BE2C (cell line): ENCODE results near the gene SLC6A12.

Experiments used
- DNase-seq: peaks from one replicate; pipeline ENCODE4 v3.0.0-alpha.2; 2020
- H3K27me3 ChIP-seq: fragments of 250-450 bp; sonication (Bioruptor Pico); 2 replicates; pipeline ENCODE4 v1.5.1; 2020; ENCODE audit warnings: mild to moderate bottlenecking
- H3K36me3 ChIP-seq: fragments of 250-450 bp; sonication (Bioruptor Pico); 2 replicates; pipeline ENCODE4 v1.5.1; 2020; ENCODE audit warnings: mild to moderate bottlenecking
- H3K4me1 ChIP-seq: fragments of 250-450 bp; sonication (Bioruptor Pico); 2 replicates; pipeline ENCODE4 v1.5.1; 2020
- H3K4me3 ChIP-seq: 2 replicates; pipeline ENCODE4 v1.5.1; 2011; ENCODE audit warnings: low read depth, low read length
- H3K9me3 ChIP-seq: fragments of 250-450 bp; sonication (Bioruptor Pico); 2 replicates; pipeline ENCODE4 v1.5.1; 2020
- TF ChIP-seq, protein P1 (sequence below): IDR thresholded peaks from 2 replicates; pipeline ENCODE4 v1.5.1; 2012; ENCODE audit warnings: mild to moderate bottlenecking, low read depth, low read length

The SLC6A12 gene

DNA sequence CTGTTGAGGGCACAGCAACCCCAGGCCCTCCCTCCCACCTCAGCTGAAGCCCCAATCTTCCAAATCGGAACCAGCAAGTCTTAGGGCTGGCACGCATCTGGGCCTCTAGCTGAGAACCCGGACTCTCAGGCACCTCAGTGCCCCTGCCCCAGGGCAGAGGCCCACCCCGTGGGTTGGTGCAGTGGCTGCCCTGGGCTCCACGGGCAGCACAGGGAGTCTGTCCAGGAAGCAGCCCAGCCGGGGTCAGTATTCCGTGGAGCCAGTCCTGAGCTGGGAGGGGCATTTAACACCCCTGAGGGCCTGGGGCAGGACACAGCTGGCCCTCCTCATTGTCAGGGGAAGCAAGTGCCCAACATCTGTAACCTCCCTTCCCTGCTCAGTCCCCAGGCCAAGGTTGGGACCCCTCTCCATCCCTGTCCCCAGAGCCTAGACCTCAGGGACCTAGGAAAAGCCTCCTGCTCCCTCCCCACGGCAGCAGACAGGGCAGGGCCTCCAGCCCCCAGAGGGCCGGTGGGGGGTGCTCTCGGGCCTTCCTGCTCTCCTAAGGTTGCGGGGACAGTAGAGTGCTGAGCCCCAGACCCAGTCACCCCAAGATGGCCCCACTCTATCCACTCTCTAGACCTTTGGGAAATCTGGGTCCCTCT, 36.5 kb downstream of the SLC6A12 start:
- TF ChIP-seq, protein P1, sequence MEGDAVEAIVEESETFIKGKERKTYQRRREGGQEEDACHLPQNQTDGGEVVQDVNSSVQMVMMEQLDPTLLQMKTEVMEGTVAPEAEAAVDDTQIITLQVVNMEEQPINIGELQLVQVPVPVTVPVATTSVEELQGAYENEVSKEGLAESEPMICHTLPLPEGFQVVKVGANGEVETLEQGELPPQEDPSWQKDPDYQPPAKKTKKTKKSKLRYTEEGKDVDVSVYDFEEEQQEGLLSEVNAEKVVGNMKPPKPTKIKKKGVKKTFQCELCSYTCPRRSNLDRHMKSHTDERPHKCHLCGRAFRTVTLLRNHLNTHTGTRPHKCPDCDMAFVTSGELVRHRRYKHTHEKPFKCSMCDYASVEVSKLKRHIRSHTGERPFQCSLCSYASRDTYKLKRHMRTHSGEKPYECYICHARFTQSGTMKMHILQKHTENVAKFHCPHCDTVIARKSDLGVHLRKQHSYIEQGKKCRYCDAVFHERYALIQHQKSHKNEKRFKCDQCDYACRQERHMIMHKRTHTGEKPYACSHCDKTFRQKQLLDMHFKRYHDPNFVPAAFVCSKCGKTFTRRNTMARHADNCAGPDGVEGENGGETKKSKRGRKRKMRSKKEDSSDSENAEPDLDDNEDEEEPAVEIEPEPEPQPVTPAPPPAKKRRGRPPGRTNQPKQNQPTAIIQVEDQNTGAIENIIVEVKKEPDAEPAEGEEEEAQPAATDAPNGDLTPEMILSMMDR = no peak
- DNase-seq = no peak
- Histone ChIP-seq H3K4me3 (no peak overlapping the region), H3K27me3 (no peaks in the 10 kb centered on the region), H3K36me3 (no peaks in the 10 kb centered on the region), H3K9me3 (no peaks in the 10 kb centered on the region), H3K4me1 (peaks cover 21% of the 10 kb centered on the region)

DNA sequence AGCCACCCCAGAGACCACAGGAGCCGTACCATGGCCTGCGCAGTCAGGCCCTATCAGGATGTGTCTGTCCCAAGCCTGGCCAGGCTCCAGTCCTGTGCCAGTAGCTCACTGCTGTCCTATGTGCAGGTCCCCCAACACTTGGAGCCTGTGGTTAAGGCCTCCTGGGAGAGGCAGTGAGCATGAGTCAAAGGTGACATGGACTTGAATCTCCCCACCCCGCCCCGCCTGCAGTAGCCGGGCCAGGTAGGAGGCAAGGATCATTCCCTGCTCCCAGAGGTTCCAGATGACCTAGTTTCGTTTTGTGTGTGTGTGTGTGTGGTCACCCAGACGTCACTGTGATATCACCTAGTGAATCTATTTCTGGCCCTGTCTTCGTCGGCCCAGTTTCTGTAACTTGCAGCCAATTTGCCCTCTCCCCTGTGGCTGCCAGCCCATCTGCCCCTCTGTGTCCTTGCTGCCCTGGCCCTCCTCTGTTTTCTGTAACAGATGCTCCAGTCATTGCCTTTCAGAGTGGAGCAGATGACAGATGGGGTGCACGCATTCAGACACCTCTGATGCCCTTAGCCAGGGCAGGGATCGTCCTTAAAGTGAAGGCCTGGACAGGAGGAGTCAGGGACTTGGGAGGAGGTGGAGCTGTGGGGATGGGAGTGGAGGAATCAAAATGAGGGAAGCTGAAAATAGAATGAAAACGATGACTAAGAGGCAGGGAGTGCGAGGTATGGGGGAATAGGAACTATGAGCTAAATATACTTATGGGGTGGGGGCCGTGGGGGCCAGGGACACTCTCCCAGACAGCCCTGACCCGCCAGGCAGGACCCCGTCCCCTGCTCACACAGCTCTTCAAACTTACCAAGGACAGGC, 37.4 kb downstream of the SLC6A12 start:
- Histone ChIP-seq H3K27me3 (no peaks in the 10 kb centered on the region), H3K9me3 (no peaks in the 10 kb centered on the region), H3K4me3 (no peak overlapping the region), H3K36me3 (no peaks in the 10 kb centered on the region), H3K4me1 (peaks cover 27% of the 10 kb centered on the region)
- DNase-seq = peak; percentile 58
- TF ChIP-seq, protein P1 = no peak

DNA sequence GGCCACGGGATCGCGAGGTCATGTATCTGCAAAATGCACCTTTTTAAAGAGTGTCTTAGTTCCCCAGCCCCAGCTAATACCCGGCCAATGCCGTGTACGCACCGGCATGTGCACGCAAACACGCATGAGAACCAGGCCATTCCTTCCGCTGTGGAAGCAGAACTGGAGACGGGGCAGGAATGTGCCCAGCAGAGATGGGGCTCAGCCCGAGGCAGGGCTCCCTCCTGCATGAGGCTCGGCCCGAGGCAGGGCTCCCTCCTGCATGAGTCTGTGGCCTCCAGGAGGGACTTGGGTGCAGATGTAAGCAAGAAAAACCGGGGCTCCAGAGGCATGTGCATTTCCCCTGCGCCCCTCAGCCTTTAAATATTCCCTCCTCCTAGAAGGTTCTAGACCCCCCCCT, 38.2 kb downstream of the SLC6A12 start:
- Histone ChIP-seq H3K4me3 (no peak overlapping the region), H3K9me3 (no peaks in the 10 kb centered on the region), H3K27me3 (no peaks in the 10 kb centered on the region), H3K36me3 (no peaks in the 10 kb centered on the region), H3K4me1 (peaks cover 31% of the 10 kb centered on the region)
- TF ChIP-seq, protein P1 = no peak
- DNase-seq = no peak

DNA sequence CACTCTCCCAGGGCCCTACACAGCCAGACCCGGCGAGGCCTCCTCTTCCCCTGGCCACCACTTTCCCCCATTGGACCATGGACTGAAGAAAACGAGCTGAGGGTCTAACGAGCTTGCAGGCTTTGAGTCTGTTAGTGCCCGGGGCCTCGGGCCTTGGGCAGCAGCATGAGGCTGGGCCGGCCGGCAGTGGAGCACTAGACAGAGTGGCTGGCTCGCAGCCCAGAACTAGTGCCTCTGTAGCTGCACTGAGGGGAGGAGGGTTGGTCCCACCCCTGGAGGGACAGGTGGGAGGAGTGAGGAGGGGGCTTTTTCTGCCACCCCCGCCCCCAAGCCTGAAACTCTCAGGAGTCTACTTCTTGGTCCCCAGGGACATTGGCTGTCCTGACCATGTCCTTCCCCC, 38.7 kb downstream of the SLC6A12 start:
- Histone ChIP-seq H3K27me3 (no peaks in the 10 kb centered on the region), H3K4me3 (no peak overlapping the region), H3K4me1 (peaks cover 31% of the 10 kb centered on the region), H3K36me3 (no peaks in the 10 kb centered on the region), H3K9me3 (no peaks in the 10 kb centered on the region)
- peak; percentile 76 for DNase-seq
- TF ChIP-seq, protein P1 = no peak

DNA sequence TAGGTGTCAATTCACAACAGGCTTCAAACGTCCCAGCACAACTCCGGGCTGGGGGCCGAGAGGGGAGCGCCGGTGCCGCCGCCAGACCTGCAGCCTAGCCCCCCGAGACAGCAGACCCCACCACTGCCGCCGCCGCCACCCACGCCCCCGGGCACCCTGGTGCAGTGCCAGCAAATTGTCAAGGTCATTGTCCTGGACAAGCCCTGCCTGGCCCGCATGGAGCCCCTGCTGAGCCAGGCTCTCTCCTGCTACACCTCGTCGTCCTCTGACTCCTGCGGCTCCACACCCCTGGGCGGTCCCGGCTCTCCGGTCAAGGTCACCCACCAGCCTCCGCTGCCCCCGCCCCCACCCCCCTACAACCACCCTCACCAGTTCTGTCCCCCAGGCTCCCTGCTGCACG, 39.4 kb downstream of the SLC6A12 start:
- Histone ChIP-seq H3K4me3 (no peak overlapping the region), H3K27me3 (no peaks in the 10 kb centered on the region), H3K36me3 (no peaks in the 10 kb centered on the region), H3K4me1 (peaks cover 31% of the 10 kb centered on the region), H3K9me3 (no peaks in the 10 kb centered on the region)
- no peak for DNase-seq
- TF ChIP-seq, protein P1 = no peak

DNA sequence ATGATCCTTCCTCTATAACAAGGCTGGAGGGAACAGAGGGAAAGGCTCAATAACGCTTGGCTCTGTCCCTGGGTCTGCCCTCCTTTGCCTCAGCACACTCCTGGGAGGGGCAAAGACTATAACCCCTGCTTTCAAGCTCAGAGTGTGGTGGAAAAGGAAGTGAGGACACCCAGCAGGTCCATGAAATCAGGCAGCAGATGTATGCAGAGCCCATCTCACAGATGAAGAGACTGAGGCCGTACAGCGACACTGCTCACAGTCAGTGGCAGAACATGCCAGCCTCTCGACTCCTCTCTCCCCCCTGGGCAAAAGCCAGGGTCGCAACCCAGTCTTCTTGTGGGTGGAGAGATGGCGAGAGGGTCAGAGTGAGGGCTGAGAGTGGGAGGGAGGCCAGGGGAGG, 39.8 kb downstream of the SLC6A12 start:
- peaks cover 31% of the 10 kb centered on the region for H3K4me1 ChIP-seq

More for the DNA sequence above, 39.8 kb downstream of the SLC6A12 start:
- no peaks in the 10 kb centered on the region for H3K36me3 ChIP-seq
- DNase-seq = no peak
- no peak overlapping the region for H3K4me3 ChIP-seq
- H3K9me3 ChIP-seq = no peaks in the 10 kb centered on the region
- TF ChIP-seq, protein P1 = no peak
- no peaks in the 10 kb centered on the region for H3K27me3 ChIP-seq
